ENCODE results near the gene SUPT6H.
"Not testable (repeated sequence)": the region's sequence is repeated elsewhere in the genome, so short reads cannot be mapped to it uniquely, and the experiment has no call there.

SUPT6H gene

DNA sequence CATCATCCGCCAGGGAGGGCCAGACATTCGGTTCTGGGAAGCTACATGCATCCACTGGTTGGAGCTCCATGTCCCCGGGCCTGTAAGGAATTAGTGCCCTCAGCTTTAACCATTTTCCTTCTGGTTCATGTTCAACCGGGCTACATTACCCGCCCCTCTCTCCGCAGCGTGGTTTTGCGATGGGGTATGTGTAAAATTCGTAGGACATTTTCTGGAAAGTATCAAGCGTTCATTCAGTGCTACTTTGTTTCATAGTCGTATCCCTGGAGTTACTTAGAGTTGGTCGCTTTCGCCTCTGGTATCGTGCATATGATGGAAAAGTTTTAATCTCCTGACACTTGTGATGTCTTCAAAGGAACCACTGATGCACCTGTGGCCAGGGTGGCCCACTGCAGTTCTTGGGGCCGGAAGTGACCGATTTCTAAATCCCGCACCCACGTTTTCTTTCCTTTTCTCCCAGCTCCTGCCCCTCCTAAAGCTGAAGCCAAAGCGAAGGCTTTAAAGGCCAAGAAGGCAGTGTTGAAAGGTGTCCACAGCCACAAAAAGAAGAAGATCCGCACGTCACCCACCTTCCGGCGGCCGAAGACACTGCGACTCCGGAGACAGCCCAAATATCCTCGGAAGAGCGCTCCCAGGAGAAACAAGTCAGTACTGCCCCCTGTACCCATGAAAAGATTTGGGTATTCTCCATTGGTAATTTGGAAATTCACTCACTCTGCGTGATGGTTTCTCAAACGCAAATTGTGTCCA lies 58.4 kb downstream of the SUPT6H start:
- peak; percentile 7 for DNase-seq (ENCODE audit: low read depth)
- TF ChIP-seq, protein P1, sequence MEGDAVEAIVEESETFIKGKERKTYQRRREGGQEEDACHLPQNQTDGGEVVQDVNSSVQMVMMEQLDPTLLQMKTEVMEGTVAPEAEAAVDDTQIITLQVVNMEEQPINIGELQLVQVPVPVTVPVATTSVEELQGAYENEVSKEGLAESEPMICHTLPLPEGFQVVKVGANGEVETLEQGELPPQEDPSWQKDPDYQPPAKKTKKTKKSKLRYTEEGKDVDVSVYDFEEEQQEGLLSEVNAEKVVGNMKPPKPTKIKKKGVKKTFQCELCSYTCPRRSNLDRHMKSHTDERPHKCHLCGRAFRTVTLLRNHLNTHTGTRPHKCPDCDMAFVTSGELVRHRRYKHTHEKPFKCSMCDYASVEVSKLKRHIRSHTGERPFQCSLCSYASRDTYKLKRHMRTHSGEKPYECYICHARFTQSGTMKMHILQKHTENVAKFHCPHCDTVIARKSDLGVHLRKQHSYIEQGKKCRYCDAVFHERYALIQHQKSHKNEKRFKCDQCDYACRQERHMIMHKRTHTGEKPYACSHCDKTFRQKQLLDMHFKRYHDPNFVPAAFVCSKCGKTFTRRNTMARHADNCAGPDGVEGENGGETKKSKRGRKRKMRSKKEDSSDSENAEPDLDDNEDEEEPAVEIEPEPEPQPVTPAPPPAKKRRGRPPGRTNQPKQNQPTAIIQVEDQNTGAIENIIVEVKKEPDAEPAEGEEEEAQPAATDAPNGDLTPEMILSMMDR (conservative IDR thresholded peaks at IDR 0.05; ENCODE audit: low read depth, low read length) = no peak
- peak overlapping the region; percentile 79 for H3K4me3 ChIP-seq (ENCODE audit: low read length)

- H3K4me3 ChIP-seq (ENCODE audit: low read length) = peak overlapping the region; percentile 79
- DNase-seq (ENCODE audit: low read depth) = not testable (repeated sequence)
These were observed 59.0 kb downstream of the SUPT6H start for GRCh38 chr17:28720997-28721329.

DNA sequence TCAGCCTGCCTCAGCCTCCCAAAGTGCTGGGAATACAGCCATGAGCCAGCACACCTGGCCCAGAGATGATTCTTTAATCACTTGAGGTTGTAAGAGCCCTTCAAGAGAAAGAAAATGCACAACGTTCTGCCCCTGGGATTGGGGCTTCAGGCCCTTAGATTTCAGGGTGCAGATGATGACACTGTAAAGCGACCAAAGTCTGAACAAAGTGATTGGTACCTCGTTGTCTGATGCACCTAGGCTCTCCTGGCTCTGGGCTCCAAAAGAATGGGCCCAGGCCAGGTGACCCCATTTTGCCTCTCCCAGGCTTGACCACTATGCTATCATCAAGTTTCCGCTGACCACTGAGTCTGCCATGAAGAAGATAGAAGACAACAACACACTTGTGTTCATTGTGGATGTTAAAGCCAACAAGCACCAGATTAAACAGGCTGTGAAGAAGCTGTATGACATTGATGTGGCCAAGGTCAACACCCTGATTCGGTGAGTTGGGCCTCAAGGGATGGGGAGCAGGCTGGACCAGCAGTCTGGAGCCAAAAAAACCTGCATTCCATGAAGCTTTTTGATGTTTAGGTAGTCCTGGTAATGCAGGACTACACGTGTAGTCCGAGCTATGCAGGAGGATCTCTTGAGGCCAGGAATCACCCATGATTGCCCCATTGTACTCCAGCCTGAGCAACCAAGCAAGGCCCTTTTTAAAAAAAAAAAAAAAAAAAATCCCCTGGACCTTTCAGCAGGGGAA lies 60.6 kb downstream of the SUPT6H start:
- TF ChIP-seq, protein P1 (conservative IDR thresholded peaks at IDR 0.05; ENCODE audit: low read depth, low read length) = no peak
- peak overlapping the region; percentile 23 for H3K4me3 ChIP-seq (ENCODE audit: low read length)
- no peak for DNase-seq (ENCODE audit: low read depth)

DNA sequence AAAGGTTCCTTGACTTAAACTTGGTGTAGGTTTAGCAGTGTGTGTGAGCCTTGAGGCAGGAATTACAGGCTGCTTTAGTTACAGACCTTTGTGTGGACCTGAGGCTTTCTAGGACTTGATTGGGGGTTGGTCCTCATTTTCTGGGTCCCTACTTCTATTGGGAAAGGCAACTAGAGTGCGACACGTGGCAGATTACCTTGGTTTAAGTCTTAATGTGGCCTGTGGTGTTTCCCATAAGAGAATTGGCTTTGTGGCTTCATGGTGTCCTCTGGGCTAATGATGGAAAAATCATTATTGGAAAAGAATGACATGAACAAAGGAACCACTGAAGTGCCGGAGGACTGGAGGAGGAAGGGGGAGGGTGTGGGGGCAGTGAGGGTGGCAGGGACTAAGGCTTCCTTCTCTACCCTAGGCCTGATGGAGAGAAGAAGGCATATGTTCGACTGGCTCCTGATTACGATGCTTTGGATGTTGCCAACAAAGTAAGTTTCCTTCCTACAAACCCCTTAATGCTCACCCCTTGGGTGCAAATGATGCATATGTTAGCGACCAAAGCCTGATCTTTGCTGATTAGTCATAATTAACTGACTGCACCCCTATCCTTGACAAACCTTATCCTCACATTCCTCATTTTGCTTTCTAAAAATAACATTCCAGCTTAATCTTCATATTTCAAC lies 61.3 kb downstream of the SUPT6H start:
- no peak for DNase-seq (ENCODE audit: low read depth)
- H3K4me3 ChIP-seq (ENCODE audit: low read length) = no peak overlapping the region
- TF ChIP-seq, protein P1 (conservative IDR thresholded peaks at IDR 0.05; ENCODE audit: low read depth, low read length) = no peak

- not testable (repeated sequence) for H3K4me3 ChIP-seq (ENCODE audit: low read length); DNase-seq (ENCODE audit: low read depth)
These were observed 62.0 kb downstream of the SUPT6H start for GRCh38 chr17:28723836-28724499.

DNA sequence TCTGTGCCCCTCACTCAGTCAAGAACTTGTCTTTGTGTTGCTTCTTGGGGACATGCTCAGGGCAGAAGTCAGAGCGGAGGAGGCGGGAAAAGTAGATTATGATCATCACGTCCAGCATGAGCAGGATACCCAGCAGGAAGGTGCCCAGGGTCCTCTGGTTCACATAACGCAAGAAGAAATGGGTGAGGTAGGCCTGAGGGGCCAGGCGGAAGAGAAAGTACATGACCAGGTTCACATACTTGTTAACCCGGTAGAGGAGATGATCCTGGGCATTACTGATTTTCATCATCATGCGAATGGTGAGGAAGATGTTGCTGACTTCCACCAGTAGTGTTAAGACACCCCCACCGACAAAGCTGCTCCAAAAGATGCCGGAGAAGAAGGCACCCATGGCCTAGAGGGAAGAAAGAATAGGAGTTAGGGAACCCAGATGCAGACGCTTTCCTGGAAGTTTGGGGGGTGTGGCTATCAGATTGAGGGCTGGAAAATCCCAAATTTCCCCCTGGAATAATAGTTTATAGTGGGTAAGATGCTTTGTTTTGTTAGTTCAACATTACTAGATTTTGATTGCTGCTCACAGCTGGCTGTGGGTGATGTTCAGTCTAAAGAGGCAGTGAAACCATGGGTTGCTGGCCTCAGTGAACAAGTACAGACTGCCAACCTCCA lies 62.6 kb downstream of the SUPT6H start:
- DNase-seq (ENCODE audit: low read depth) = no peak
- TF ChIP-seq, protein P1 (conservative IDR thresholded peaks at IDR 0.05; ENCODE audit: low read depth, low read length) = no peak
- H3K4me3 ChIP-seq (ENCODE audit: low read length) = peak overlapping the region; percentile 49

DNA sequence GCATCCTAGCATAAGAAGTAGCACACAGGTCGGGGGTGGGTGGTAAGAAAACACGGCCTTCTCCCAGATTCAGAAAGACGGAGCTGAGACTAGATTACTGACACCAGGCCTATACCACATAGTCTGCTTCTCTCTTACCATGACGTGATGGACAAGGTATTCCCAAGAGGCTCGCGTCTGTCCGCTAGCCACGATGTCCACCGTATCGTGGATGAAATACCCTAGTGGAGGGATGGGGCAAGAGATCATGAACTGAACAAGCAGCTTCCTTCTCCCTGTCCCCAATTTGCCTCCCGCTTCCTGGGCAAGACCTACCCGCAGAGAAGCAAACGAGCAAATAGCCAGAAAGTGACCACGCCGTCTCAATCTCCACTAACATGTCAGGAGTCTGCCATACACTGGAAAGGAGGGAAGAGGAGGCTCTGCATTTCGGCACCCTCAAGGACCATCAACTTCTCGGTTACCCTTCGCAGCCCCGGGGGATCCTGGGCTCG lies 63.2 kb downstream of the SUPT6H start:
- peak; percentile 7 for DNase-seq (ENCODE audit: low read depth)
- peak overlapping the region; percentile 49 for H3K4me3 ChIP-seq (ENCODE audit: low read length)
- TF ChIP-seq, protein P1 (conservative IDR thresholded peaks at IDR 0.05; ENCODE audit: low read depth, low read length) = no peak

All from retinal pigment epithelial cell (primary cell).